Osteoblast (primary cell): ENCODE measurements around the gene TNFAIP8. TPM values are rescaled to one million over a fixed set of nuclear protein-coding genes. Genes with fewer than 3 reads are reported as not detected.

Source experiments
- DNase-seq: peaks from one replicate; pipeline ENCODE4 v3.0.0; 2011; ENCODE audit warnings: low spot score, mixed read lengths; ENCODE audit not compliant: insufficient read length; ENCODE audit errors: missing footprints
- H2AFZ ChIP-seq: 2 replicates; pipeline ENCODE4 v1.6.0; 2011; ENCODE audit warnings: mild to moderate bottlenecking, low read length
- H3K27ac ChIP-seq: 2 replicates; pipeline ENCODE4 v1.5.1; 2011; ENCODE audit warnings: mild to moderate bottlenecking, low read depth, low read length, moderate library complexity
- H3K27me3 ChIP-seq: 2 replicates; pipeline ENCODE4 v1.6.0; 2012; ENCODE audit warnings: mild to moderate bottlenecking, control low read depth, inconsistent platforms, low read length, moderate library complexity; ENCODE audit not compliant: insufficient read depth
- H3K36me3 ChIP-seq: 2 replicates; pipeline ENCODE4 v1.5.1; 2011; ENCODE audit warnings: mild to moderate bottlenecking, low read length, control low read depth, moderate library complexity; ENCODE audit not compliant: insufficient read depth
- H3K4me1 ChIP-seq: 2 replicates; pipeline ENCODE4 v1.5.1; 2011; ENCODE audit warnings: mild to moderate bottlenecking, low read length, control low read depth, moderate library complexity; ENCODE audit not compliant: insufficient read depth
- H3K4me2 ChIP-seq: 2 replicates; pipeline ENCODE4 v1.6.0; 2011; ENCODE audit warnings: mild to moderate bottlenecking, low read length; ENCODE audit not compliant: insufficient read depth
- H3K4me3 ChIP-seq: fragments of 200-600 bp; sonication (generic); 3 replicates; pipeline ENCODE4 v1.5.1; 2012; ENCODE audit warnings: mild to moderate bottlenecking, low read length, inconsistent platforms; ENCODE audit not compliant: insufficient read depth
- H3K79me2 ChIP-seq: 2 replicates; pipeline ENCODE4 v1.6.0; 2012; ENCODE audit warnings: mild to moderate bottlenecking, low read length, control low read depth, inconsistent platforms; ENCODE audit not compliant: insufficient read depth
- H3K9me3 ChIP-seq: 2 replicates; pipeline ENCODE4 v1.5.1; 2011; ENCODE audit warnings: low read depth, low read length, control low read depth
- H4K20me1 ChIP-seq: 2 replicates; pipeline ENCODE4 v1.6.0; 2012; ENCODE audit warnings: mild to moderate bottlenecking, low read length, control low read depth; ENCODE audit not compliant: insufficient read depth
- small RNA-seq: library from RNA; depleted of rRNA; stranded (forward); fragments of <200 nt; gene quantifications from one replicate; pipeline ENCODE3, GENCODE V24; 2012
- total RNA-seq: library from RNA; depleted of rRNA; stranded (reverse); fragments of >200 nt; gene quantifications from 2 replicates; pipeline ENCODE4 v1.2.3, GENCODE V29; 2012
- TF ChIP-seq, protein P1 (sequence below): IDR thresholded peaks from 2 replicates; pipeline ENCODE4 v1.5.1; 2011; ENCODE audit warnings: mild to moderate bottlenecking, low read depth, low read length, moderate library complexity; ENCODE audit errors: extremely low read depth

TNFAIP8 gene
- total RNA-seq, 1 donor: 23.2 TPM

DNA sequence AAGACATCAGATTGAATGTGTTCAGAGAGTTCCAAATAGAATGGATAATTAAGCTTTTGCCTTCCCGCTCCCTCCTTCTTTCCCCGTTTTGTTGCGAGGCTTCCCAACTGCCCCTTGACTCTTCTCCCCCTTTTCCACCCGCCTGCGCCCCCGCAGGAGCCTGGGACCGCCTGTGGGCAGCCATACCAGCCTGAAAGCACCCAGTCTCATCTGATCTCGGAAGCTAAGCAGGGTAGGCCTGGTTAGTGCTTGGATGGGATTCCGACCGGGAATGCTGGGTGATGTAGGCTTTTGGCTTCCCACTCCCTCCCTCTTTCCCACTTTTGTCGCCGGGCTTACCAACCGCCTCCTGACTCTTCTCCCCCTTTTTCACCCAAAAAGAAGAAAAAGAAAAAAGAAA, 89.7 kb downstream of the TNFAIP8 start:
- Histone ChIP-seq H3K27ac (no peak overlapping the region), H3K4me1 (no peaks in the 10 kb centered on the region), H3K4me3 (no peak overlapping the region), H3K79me2 (no peaks in the 10 kb centered on the region), H4K20me1 (no peaks in the 10 kb centered on the region), H3K4me2 (no peak overlapping the region), H3K9me3 (no peaks in the 10 kb centered on the region), H2AFZ (peak overlapping the region; percentile 2), H3K36me3 (no peaks in the 10 kb centered on the region), H3K27me3 (peaks cover 6% of the 10 kb centered on the region)
- no peak for DNase-seq
- TF ChIP-seq, protein P1, sequence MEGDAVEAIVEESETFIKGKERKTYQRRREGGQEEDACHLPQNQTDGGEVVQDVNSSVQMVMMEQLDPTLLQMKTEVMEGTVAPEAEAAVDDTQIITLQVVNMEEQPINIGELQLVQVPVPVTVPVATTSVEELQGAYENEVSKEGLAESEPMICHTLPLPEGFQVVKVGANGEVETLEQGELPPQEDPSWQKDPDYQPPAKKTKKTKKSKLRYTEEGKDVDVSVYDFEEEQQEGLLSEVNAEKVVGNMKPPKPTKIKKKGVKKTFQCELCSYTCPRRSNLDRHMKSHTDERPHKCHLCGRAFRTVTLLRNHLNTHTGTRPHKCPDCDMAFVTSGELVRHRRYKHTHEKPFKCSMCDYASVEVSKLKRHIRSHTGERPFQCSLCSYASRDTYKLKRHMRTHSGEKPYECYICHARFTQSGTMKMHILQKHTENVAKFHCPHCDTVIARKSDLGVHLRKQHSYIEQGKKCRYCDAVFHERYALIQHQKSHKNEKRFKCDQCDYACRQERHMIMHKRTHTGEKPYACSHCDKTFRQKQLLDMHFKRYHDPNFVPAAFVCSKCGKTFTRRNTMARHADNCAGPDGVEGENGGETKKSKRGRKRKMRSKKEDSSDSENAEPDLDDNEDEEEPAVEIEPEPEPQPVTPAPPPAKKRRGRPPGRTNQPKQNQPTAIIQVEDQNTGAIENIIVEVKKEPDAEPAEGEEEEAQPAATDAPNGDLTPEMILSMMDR: no peak

Small RNA genes within 50 kb of the gene (small RNA-seq; reads per million reads assigned to genes)
- gene RN7SL174P (not detected), gene RNA5SP190 (not detected)

Other genes starting within 250 kb of the TNFAIP8 start
- gene HSD17B4, start 96.5 kb downstream of the TNFAIP8 start, total RNA-seq: 130 and 134 TPM in 2 replicates